ENCODE measurements around the gene ZDHHC11. TPM values are rescaled to one million over a fixed set of nuclear protein-coding genes. Genes with fewer than 3 reads are reported as not detected.

ZDHHC11 gene
- total and polyA plus RNA-seq, 2 experiments from 2014 or later, result 8.0 to 29.1 TPM

GRCh38 chr5:884345-885126 is 33.8 kb upstream of the ZDHHC11 start (continued):
- TF ChIP-seq ZNF462 (CRISPR knock-in tag; IDR thresholded peaks at IDR 0.05) (no peak), STAT1 (IDR thresholded peaks at IDR 0.05; ENCODE audit: unreplicated experiment) (no peak), POLR2AphosphoS5 (IDR thresholded peaks at IDR 0.05; ENCODE audit: low read depth) (no peak)

- Histone ChIP-seq H4K20me1 (replicated peaks; ENCODE audit: insufficient read depth) (peaks cover 36% of the 10 kb centered on the region), H3K27ac (ENCODE audit: low read depth) (no peak overlapping the region), H3K4me3 (no peak overlapping the region), H3K9me2 (ENCODE audit: insufficient read depth) (no peaks in the 10 kb centered on the region), H3K79me2 (replicated peaks; ENCODE audit: insufficient read depth) (peaks cover 70% of the 10 kb centered on the region), H2AFZ (no peak overlapping the region), H3F3A (replicated peaks; ENCODE audit: low read depth) (peaks cover 8% of the 10 kb centered on the region; the same call in 1 of the 2 replicates), H3K36me3 (ENCODE audit: insufficient read depth) (peaks cover 45% of the 10 kb centered on the region), H3K4me2 (no peak overlapping the region), H3K27me3 (ENCODE audit: insufficient read depth) (no peaks in the 10 kb centered on the region), H3K4me1 (ENCODE audit: insufficient read depth) (no peaks in the 10 kb centered on the region)
- DNase-seq (ENCODE audit: low spot score) (no peak), ATAC-seq (no peak)
- H3K4me1 Mint-ChIP-seq, result no peaks in the 10 kb centered on the region; the same call in 2 of the 3 replicates
- H3K36me3 Mint-ChIP-seq (ENCODE audit: low read depth), result peaks cover 82% of the 10 kb centered on the region
- H3K4me3 Mint-ChIP-seq, result no peak overlapping the region
- H3K9me3 Mint-ChIP-seq, result peaks cover 6% of the 10 kb centered on the region
- H3K27ac Mint-ChIP-seq, result no peak overlapping the region
- peaks cover 12% of the 10 kb centered on the region for H3K27me3 Mint-ChIP-seq (ENCODE audit: insufficient read depth, low read depth, poor library complexity)
- TF ChIP-seq JUNB (IDR thresholded peaks at IDR 0.05; ENCODE audit: unreplicated experiment) (no peak), ZNF331 (CRISPR knock-in tag; IDR thresholded peaks at IDR 0.05; ENCODE audit: low read depth) (no peak), ETS1 (IDR thresholded peaks at IDR 0.05) (no peak), REST (IDR thresholded peaks at IDR 0.05; ENCODE audit: unreplicated experiment) (no peak), CREB1 (CRISPR knock-in tag; IDR thresholded peaks at IDR 0.05; ENCODE audit: low read depth) (no peak), STAT1 (IDR thresholded peaks at IDR 0.05; ENCODE audit: unreplicated experiment) (no peak), CTCF (conservative IDR thresholded peaks at IDR 0.05; ENCODE audit: low read depth in 2 of 2) (no peak), NANOG (IDR thresholded peaks at IDR 0.05; ENCODE audit: borderline replicate concordance) (no peak)
These were observed 32.8 kb upstream of the ZDHHC11 start for GRCh38 chr5:883475-884181.
